Ascending aorta (tissue), 2 donors: ENCODE data around the gene NT5DC2. TPM values are rescaled to one million over a fixed set of nuclear protein-coding genes. Genes with fewer than 3 reads are reported as not detected.
A peak's percentile ranks its signal among the peaks of the same experiment; 100 is the strongest.

Experiments
- DNase-seq, 2 donors: peaks; one replicate each; pipeline ENCODE4 v3.0.0-alpha.2; 2019; ENCODE audit warnings: low spot score in 2 of 2
- H3K27ac ChIP-seq, 2 donors: fragments of 200-600 bp; sonication (generic); one replicate each; pipeline ENCODE4 v1.5.1; 2016 to 2017; ENCODE audit warnings: mild to moderate bottlenecking in 1 of 2
- H3K27me3 ChIP-seq: fragments of 200-600 bp; sonication (generic); one replicate; pipeline ENCODE4 v1.5.1; 2017
- H3K36me3 ChIP-seq, 2 donors: fragments of 200-600 bp; sonication (generic); one replicate each; pipeline ENCODE4 v1.5.1; 2016
- H3K4me1 ChIP-seq, 2 donors: fragments of 200-600 bp; sonication (generic); one replicate each; pipeline ENCODE4 v1.5.1; 2016 to 2017; ENCODE audit warnings: mild to moderate bottlenecking in 1 of 2
- H3K4me3 ChIP-seq, 2 donors: fragments of 200-600 bp; sonication (generic); one replicate each; pipeline ENCODE4 v1.5.1; 2016 to 2017; ENCODE audit warnings: mild to moderate bottlenecking in 1 of 2
- H3K9me3 ChIP-seq, 2 donors: fragments of 200-600 bp; sonication (generic); one replicate each; pipeline ENCODE4 v1.5.1; 2016
- CTCF ChIP-seq, 3 experiments: fragments of 200-600 bp in 2 of 3; fragments of 450-650 bp in 1 of 3; sonication (generic) in 2 of 3; IDR thresholded peaks; one replicate each; pipeline ENCODE4 v1.5.1; 2016 to 2019; ENCODE audit warnings: antibody characterized with exemption in 3 of 3, mild to moderate bottlenecking in 1 of 3, moderate library complexity in 1 of 3
- intact Hi-C: fragments of 100-400 bp; cut with DNase I; formaldehyde crosslinking; loops from one replicate; pipeline ENCODE4 v1.15.1; 2023
- total RNA-seq: library from RNA; depleted of rRNA; stranded (reverse); fragments of >200 nt; gene quantifications from one replicate; pipeline ENCODE4 v1.1.0, GENCODE V29; 2016

NT5DC2 gene
- total RNA-seq, 1 donor from 2014 or later: 95.5 TPM

DNA sequence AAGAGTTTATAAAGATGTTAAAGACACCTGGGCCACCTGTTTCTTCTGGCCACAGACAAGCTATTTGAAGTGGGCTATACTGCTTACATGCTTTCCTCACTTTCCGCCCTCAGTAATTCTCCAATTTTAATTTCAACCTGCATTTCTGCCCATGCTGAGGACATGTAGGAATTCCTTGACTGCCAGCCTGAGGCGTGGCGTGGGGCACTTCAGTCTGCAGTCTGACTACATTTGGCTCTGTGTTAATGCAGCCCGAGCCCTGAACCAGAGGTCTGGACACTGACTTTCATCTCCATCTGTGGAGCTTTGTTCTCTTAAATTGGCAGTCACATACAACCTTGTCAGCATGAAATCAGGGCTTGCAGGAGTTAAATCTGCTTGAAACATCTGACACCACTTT lies 11.3 kb upstream of the NT5DC2 start:
- Histone ChIP-seq H3K4me1 (no peaks in the 10 kb centered on the region), H3K36me3 (peaks cover 17 to 36% of the 10 kb centered on the region in 2 donors), H3K4me3 (no peak overlapping the region), H3K9me3 (no peaks in the 10 kb centered on the region), H3K27me3 (no peaks in the 10 kb centered on the region), H3K27ac (no peak overlapping the region)
- TF ChIP-seq CTCF (IDR thresholded peaks at IDR 0.05): no peak
- intact Hi-C loops: no loop called here
- no peak for DNase-seq

DNA sequence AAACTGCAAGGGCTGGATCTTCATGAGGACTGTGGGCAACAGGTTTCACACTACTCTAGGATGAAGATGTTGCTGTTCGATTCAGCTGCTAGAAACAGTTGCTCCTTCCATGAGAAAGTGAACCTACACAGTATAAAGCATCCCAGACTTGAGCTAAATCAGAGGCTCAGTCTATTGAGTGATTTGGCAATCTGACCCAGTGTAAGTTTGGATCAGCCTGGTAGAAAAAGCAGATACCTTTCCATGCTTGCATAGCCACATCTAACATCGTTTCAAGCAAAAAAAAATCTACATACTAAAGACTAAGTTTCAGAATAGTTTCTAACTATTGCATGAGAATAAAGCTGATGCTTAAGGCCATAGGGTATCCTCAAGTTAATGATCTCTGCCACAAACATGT lies 7.4 kb upstream of the NT5DC2 start:
- Histone ChIP-seq H3K27me3 (no peaks in the 10 kb centered on the region), H3K4me3 (no peak overlapping the region), H3K9me3 (no peaks in the 10 kb centered on the region), H3K27ac (no peak overlapping the region), H3K36me3 (peaks cover 0 to 17% of the 10 kb centered on the region in 2 donors), H3K4me1 (peaks cover 11 to 19% of the 10 kb centered on the region in 2 donors)
- intact Hi-C loops: no loop called here
- no peak for DNase-seq
- no peak for TF ChIP-seq CTCF (IDR thresholded peaks at IDR 0.05)

DNA sequence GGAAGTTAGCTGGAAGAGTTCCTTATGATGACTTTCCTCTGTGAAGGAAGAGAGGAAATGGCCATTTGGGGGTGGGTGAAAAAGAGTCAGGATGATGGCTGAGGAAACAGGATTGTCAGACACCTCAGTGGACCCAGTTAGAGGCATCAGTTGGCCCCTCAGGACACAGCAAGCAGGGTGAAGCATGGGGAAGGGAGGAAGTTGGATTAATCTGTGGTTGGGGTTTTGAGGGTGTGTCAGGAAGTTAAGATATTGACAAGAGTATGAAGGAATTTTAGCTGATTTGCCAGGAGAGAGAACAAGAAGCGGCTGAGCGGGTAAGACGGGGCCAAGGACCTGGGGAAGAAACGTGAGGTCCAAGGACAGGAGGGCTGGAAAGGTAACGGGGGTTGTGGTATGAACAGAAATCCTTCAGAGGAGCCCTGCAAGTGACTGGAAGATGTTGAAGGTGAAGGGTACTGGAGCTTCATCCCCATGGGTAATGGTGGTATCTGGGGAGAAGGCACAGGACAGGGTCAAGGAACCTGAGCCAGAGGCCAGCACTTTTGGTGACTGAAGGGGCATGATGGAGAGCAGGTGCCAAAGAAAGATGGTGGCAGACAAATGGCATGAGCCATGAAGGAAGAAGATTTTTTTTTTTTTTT lies 5.5 kb upstream of the NT5DC2 start:
- H3K27me3 ChIP-seq: no peaks in the 10 kb centered on the region
- no peak for TF ChIP-seq CTCF (IDR thresholded peaks at IDR 0.05)
- H3K27ac ChIP-seq: no peak overlapping the region
- intact Hi-C loops: loop anchor here (5.0 to 10.0 kb wide), 3 partner anchors 148 to 387 kb away; partner anchors contain the start of genes GNL3, PBRM1, POC1A and STIMATE
- H3K4me3 ChIP-seq: peak overlapping the region in 1 of 2 donors; percentile 78
- peaks cover 0 to 10% of the 10 kb centered on the region in 2 donors for H3K36me3 ChIP-seq
- DNase-seq: no peak
- no peaks in the 10 kb centered on the region for H3K9me3 ChIP-seq
- H3K4me1 ChIP-seq: peaks cover 11 to 21% of the 10 kb centered on the region in 2 donors

DNA sequence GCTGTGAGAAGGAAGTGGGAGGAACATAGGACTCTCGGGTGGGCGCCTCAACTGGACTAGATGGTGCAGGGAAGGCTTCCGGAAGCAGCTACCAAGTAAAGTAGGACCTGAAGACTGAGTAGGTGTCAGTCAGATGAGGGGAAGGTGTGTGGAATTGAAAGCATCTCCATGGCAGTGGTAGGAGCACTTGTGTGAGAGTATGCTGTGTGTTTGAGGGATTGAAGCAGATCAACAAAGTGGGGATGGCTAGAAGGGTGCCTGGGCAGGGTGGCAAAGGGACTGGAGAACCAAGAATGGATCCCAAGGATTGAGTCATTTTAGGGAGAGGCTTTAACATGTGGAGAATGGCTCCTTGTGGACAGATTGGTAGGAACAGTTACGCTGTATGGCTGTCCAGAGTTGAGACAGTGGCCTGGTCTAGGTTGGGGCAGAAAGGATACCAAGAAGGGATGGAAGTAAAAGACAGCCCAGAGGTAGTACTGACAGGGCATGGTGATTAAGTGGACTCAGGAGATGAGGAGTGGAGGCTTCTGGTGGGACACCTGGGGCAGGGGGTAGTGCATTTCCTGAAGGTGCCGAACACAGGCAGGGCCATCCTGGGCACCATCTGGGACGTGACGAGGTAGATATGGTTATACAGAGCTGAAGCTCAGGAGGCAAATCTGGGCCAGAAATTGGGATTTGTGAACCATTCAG lies 4.2 kb upstream of the NT5DC2 start:
- H3K27me3 ChIP-seq: no peaks in the 10 kb centered on the region
- peak overlapping the region; percentile 74 to 78 for H3K4me3 ChIP-seq
- H3K4me1 ChIP-seq: peaks cover 11 to 23% of the 10 kb centered on the region in 2 donors
- no peaks in the 10 kb centered on the region for H3K9me3 ChIP-seq
- no peak for DNase-seq
- no peak for TF ChIP-seq CTCF (IDR thresholded peaks at IDR 0.05)
- peak overlapping the region; percentile 80 to 86 for H3K27ac ChIP-seq
- intact Hi-C loops: loop anchor here (2.0 to 10.0 kb wide), 5 partner anchors 65 to 386 kb away; partner anchors contain the start of genes GNL3, NISCH, PBRM1 and POC1A
- peaks cover 0 to 10% of the 10 kb centered on the region in 2 donors for H3K36me3 ChIP-seq

- no peak for TF ChIP-seq CTCF (IDR thresholded peaks at IDR 0.05)
- Histone ChIP-seq H3K4me1 (peaks cover 15 to 28% of the 10 kb centered on the region in 2 donors), H3K36me3 (peaks cover 0 to 10% of the 10 kb centered on the region in 2 donors), H3K4me3 (peak overlapping the region; percentile 74 to 78), H3K27me3 (no peaks in the 10 kb centered on the region), H3K27ac (peak overlapping the region; percentile 80 to 86), H3K9me3 (no peaks in the 10 kb centered on the region)
- DNase-seq: no peak
- intact Hi-C loops: loop anchor here (2.0 to 10.0 kb wide), 5 partner anchors 64 to 385 kb away; partner anchors contain the start of genes GNL3, NISCH, PBRM1 and POC1A
These were observed 3.5 kb upstream of the NT5DC2 start for GRCh38 chr3:52537165-52537620.
